Measurements from ENCODE around the gene PLEKHF1. TPM values are rescaled to one million over a fixed set of nuclear protein-coding genes. Genes with fewer than 3 reads are reported as not detected.

PLEKHF1 gene
- 18.0 and 23.4 TPM in 2 replicates for total RNA-seq (2014; rRNA removed; shearing (Covaris generic))
- 9.0 and 9.3 TPM in 2 replicates for polyA plus RNA-seq (2016; fragmentation: Nextera tagmentation; extraction: Ambion mirVana)

DNA sequence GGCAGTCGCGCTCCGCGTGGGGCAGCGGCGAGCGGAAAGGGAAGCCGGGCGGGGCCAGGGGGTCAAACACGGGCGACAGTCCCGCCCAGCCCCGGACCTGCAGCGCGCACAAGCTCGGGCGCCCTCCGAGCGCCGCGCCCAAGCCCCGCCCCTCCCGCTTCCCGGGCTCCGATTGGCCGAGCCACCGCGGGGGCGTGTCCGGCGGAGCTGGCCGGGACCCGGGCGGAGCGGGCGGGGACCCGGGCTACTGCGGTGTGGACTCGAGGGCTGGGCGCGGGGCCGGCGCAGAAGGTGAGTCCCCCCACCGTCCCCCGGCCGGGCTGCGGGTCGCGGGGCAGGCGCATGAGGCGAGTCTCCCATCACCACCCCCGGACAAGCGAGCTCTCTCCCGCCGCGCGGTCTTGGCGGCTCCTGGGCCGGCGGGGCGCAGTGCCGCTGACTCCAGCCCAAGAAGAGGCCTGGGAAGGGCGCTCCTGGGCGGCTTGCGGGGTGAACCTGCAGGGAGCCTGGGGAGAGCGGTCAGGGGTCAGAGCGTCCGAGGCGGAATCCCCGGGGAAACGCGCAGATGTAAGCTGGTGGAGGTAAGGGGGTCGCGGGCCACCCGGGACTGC is at the start of gene PLEKHF1:
PLEKHF1 (plus strand) TSS at position 247 of the 611 bp plus-strand sequence. CDS start 8,379 bp downstream, outside the sequence.
- no peaks in the 10 kb centered on the region for H4K20me1 ChIP-seq (ENCODE audit: insufficient read depth)
- peak within 1 kb of the TSS; percentile 98 for H3K27ac ChIP-seq
- H3K4me2 ChIP-seq (ENCODE audit: unreplicated experiment) = peak within 1 kb of the TSS; percentile 88
- in situ Hi-C loops (cut with MboI) = no loop called here
- no peaks in the 10 kb centered on the region for H3K27me3 ChIP-seq (replicated peaks; ENCODE audit: insufficient read depth)
- TF ChIP-seq EZH2 (IDR thresholded peaks at IDR 0.05; ENCODE audit: insufficient read depth, poor library complexity, severe bottlenecking) = no peak
- no peak for TF ChIP-seq EZH2phosphoT487 (IDR thresholded peaks at IDR 0.05; ENCODE audit: insufficient read depth, low read depth)
- no peaks in the 10 kb centered on the region for H3K36me3 ChIP-seq (ENCODE audit: low read depth)
- H3K9me2 ChIP-seq (ENCODE audit: insufficient read depth) = no peaks in the 10 kb centered on the region
- 1 to 2% methylated on average over 28 to 39 of the region's 75 CpGs for WGBS, 2 experiments (ENCODE audit: low coverage in 1 of 2, low lambda C conversion rate in 2 of 2, missing lambda C conversion rate in 2 of 2)
- H3K79me2 ChIP-seq (ENCODE audit: insufficient read depth) = peaks cover 29% of the 10 kb centered on the region
- H2AFZ ChIP-seq = peak within 1 kb of the TSS; percentile 51
- H3K9ac ChIP-seq = peak within 1 kb of the TSS; percentile 81
- H3K4me1 ChIP-seq (ENCODE audit: insufficient read depth) = peaks cover 45% of the 10 kb centered on the region
- H3K9me3 ChIP-seq (ENCODE audit: low read depth) = no peaks in the 10 kb centered on the region
- peaks cover 41% of the 10 kb centered on the region for H3F3A ChIP-seq (ENCODE audit: insufficient read depth)
- peak; percentile 93 for DNase-seq
- peak within 1 kb of the TSS; percentile 81 for H3K4me3 ChIP-seq

DNA sequence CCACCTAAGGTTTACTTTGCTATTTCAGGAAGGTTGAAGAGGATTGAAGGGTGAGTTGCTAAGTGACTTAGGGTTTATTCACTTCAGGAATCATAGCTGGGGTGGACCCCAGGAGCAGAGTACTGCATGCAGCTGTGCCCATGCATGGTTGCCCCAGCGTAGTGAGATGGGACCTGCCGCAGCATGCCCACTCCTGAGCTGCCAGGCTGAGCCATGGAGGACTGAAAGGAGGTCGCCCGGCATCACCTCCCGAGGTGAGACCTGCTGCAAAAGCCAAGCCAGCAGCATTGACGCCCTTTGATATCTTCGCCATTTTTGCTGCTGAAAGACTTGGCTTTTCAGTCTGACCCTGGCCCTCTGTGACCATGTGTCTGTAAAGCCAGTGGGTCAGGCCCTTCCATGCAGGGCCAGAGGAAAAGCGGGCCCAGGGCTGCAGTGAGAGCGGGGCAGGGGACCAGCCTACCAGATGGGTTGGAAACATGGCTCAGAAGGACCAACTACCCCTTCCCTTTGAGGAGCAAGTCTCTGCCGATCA is 49.3 kb upstream of the PLEKHF1 start:
- in situ Hi-C loops (cut with MboI) = loop anchor here (10.0 kb wide), 1 partner anchor 99 kb away; the partner anchor contains the start of gene C19orf12
- Histone ChIP-seq H4K20me1 (ENCODE audit: insufficient read depth) (no peaks in the 10 kb centered on the region), H3K36me3 (ENCODE audit: low read depth) (peaks cover 6% of the 10 kb centered on the region; the same call in 1 of the 2 replicates), H3K27me3 (replicated peaks; ENCODE audit: insufficient read depth) (no peaks in the 10 kb centered on the region), H3K4me1 (ENCODE audit: insufficient read depth) (no peaks in the 10 kb centered on the region), H3F3A (ENCODE audit: insufficient read depth) (no peaks in the 10 kb centered on the region), H3K4me3 (no peak overlapping the region), H3K9me3 (ENCODE audit: low read depth) (no peaks in the 10 kb centered on the region), H3K27ac (no peak overlapping the region), H3K9ac (no peak overlapping the region), H2AFZ (no peak overlapping the region), H3K4me2 (ENCODE audit: unreplicated experiment) (no peak overlapping the region), H3K9me2 (ENCODE audit: insufficient read depth) (no peaks in the 10 kb centered on the region), H3K79me2 (ENCODE audit: insufficient read depth) (no peaks in the 10 kb centered on the region)
- no peak for TF ChIP-seq EZH2phosphoT487 (IDR thresholded peaks at IDR 0.05; ENCODE audit: insufficient read depth, low read depth)
- no peak for TF ChIP-seq EZH2 (IDR thresholded peaks at IDR 0.05; ENCODE audit: insufficient read depth, poor library complexity, severe bottlenecking)
- DNase-seq = no peak
- 94 to 96% methylated on average over 10 of the region's 10 CpGs for WGBS, 2 experiments (ENCODE audit: low coverage in 1 of 2, low lambda C conversion rate in 2 of 2, missing lambda C conversion rate in 2 of 2)

- Histone ChIP-seq H3K27ac (no peak overlapping the region), H4K20me1 (ENCODE audit: insufficient read depth) (no peaks in the 10 kb centered on the region), H3K4me1 (ENCODE audit: insufficient read depth) (no peaks in the 10 kb centered on the region), H3K36me3 (ENCODE audit: low read depth) (peaks cover 3% of the 10 kb centered on the region; the same call in 1 of the 2 replicates), H3K9ac (no peak overlapping the region), H3K4me3 (no peak overlapping the region), H3K79me2 (ENCODE audit: insufficient read depth) (no peaks in the 10 kb centered on the region), H3K9me3 (ENCODE audit: low read depth) (no peaks in the 10 kb centered on the region), H2AFZ (no peak overlapping the region), H3K4me2 (ENCODE audit: unreplicated experiment) (no peak overlapping the region), H3F3A (ENCODE audit: insufficient read depth) (no peaks in the 10 kb centered on the region), H3K27me3 (replicated peaks; ENCODE audit: insufficient read depth) (no peaks in the 10 kb centered on the region), H3K9me2 (ENCODE audit: insufficient read depth) (no peaks in the 10 kb centered on the region)
- DNase-seq = no peak
- no peak for TF ChIP-seq EZH2 (IDR thresholded peaks at IDR 0.05; ENCODE audit: insufficient read depth, poor library complexity, severe bottlenecking)
- TF ChIP-seq EZH2phosphoT487 (IDR thresholded peaks at IDR 0.05; ENCODE audit: insufficient read depth, low read depth) = no peak
- WGBS, 2 experiments (ENCODE audit: low coverage in 1 of 2, low lambda C conversion rate in 2 of 2, missing lambda C conversion rate in 2 of 2) = 87 to 89% methylated on average over 16 of the region's 16 CpGs
- in situ Hi-C loops (cut with MboI) = loop anchor here (10.0 kb wide), 1 partner anchor 98 kb away; the partner anchor contains the start of gene C19orf12
Observed at GRCh38 chr19:29616541-29616940, 48.7 kb upstream of the PLEKHF1 start.

- Histone ChIP-seq H2AFZ (no peak overlapping the region), H3K4me2 (ENCODE audit: unreplicated experiment) (no peak overlapping the region), H4K20me1 (ENCODE audit: insufficient read depth) (no peaks in the 10 kb centered on the region), H3K9me3 (ENCODE audit: low read depth) (no peaks in the 10 kb centered on the region), H3K4me1 (ENCODE audit: insufficient read depth) (no peaks in the 10 kb centered on the region), H3K4me3 (no peak overlapping the region), H3K9me2 (ENCODE audit: insufficient read depth) (no peaks in the 10 kb centered on the region), H3K9ac (no peak overlapping the region), H3K36me3 (ENCODE audit: low read depth) (no peaks in the 10 kb centered on the region; the same call in 1 of the 2 replicates), H3K27ac (no peak overlapping the region), H3F3A (ENCODE audit: insufficient read depth) (no peaks in the 10 kb centered on the region), H3K27me3 (replicated peaks; ENCODE audit: insufficient read depth) (no peaks in the 10 kb centered on the region), H3K79me2 (ENCODE audit: insufficient read depth) (no peaks in the 10 kb centered on the region)
- 52 to 55% methylated on average over 15 to 16 of the region's 16 CpGs for WGBS, 2 experiments (ENCODE audit: low coverage in 1 of 2, low lambda C conversion rate in 2 of 2, missing lambda C conversion rate in 2 of 2)
- in situ Hi-C loops (cut with MboI) = loop anchor here (10.0 kb wide), 1 partner anchor 97 kb away; the partner anchor contains the start of gene C19orf12
- no peak for TF ChIP-seq EZH2phosphoT487 (IDR thresholded peaks at IDR 0.05; ENCODE audit: insufficient read depth, low read depth)
- no peak for TF ChIP-seq EZH2 (IDR thresholded peaks at IDR 0.05; ENCODE audit: insufficient read depth, poor library complexity, severe bottlenecking)
- DNase-seq = no peak
Observed at GRCh38 chr19:29617366-29618266, 47.6 kb upstream of the PLEKHF1 start.

Data from GM23248 (cell line).